Hematopoietic multipotent progenitor cell treated with erythropoietin and hydrocortisone succinate and interleukin-3 and kit ligand, for 6 days (in vitro differentiated cells): ENCODE results near the gene WFDC1.
"Not testable (repeated sequence)": the region's sequence is repeated elsewhere in the genome, so short reads cannot be mapped to it uniquely, and the experiment has no call there.

Source experiments
- DNase-seq: peaks from one replicate; pipeline ENCODE4 v3.0.0-alpha.2; 2015

WFDC1 gene

DNA sequence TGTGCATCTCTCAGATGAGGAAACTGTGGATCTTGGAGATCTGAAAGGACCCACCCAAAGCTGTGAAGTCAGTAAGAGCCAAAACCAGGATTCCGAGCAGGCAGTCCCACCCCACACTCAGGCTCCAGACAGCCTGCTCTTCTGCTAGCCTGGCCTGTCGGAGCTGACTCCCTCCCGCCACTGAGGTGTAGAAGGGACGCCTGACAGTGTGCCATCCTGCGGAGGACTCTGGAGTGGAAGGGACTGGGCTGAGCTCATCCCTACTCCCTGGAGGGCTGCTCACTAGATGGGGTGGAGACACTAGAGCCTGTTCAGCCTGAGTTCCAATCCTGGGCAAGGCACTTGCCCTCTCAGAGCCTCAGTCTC, 36.0 kb downstream of the WFDC1 start:
- DNase-seq, result no peak

DNA sequence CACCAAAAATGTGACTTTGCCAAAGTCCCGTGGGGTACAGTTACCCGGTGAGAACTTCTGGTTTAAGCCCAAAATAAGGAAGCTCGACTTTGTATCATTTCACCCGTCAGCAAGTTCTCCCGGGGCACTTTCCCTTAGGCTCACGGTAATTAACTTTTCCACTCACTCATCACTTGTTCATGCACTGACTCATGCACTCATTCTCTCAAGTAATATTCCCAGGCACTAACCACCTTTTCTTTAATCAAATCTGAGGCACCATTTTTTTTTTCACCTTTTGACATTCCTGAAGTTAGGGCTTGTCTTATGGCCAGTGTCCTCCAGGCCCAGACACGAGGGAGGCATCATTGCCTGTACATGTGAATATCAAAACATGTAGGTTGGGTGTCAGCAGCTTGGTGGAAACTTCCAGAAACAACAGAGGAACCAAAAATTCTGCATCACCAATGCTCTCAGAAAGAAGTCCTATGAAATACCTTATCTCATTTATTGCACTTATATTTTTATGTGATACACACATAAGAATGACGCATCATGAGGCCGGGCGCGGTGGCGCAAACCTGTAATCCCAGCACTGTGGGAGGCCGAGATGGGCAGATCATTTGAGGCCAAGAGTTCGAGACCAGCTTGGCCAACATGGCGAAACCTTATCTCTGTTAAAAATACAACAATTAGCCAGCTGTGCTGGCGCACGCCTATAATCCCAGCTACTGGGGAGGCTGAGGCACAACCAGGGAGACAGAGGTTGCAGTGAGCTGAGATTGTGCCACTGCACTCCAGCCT, 37.5 kb downstream of the WFDC1 start:
- DNase-seq, result no peak

DNA sequence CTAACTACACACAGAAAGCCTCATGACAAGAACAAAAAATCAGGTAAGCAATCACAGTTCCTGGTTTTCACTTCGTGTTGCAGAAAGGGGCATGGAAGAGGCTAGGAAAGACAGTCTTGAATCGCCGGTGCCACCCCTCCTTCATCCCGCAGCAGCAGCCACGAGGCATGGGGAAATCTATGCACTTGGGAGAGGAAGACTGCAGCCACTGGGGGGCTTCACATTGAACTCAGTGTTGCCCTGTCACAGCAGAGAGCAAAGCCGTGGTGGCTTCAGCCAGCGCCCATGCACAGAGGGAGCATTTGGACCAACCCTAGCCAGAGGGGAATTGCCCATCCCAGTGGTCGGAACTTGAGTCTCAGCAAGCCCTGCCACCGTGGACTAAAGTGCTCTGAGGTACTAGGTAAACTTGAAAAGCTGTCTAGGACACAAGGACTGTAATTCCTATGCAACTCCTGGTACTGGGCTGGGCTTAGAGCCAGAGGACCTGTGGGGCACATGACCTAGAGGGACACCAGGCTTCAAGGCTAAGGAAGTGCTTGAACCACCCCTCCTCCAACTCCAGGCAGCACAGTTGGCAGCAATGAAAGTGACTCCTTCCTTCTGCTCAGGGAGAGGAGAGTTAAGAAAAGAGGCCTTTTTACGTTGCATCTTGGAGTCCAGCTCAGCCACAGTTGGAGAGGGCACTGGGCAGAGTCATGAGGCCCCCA, 38.5 kb downstream of the WFDC1 start:
- DNase-seq, result no peak

DNA sequence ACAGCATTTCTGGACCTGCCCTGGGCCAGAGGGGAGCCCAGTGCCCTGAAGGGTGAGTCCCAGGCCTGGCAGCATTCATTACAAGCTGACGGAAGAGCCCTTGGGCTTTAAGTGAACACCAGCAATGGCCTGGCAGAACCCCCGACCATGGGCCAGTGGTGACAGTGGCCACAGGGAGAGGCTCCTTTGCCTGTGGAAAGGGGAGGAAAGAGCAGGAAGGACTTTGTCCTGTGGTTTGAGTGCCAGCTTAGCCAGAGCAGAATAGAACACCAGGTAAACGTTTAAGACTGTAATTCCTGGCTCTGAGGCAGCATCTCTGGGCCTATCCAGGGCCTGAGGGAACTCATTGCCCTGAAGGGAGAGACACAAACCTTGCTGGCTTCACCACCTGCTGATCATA, 39.4 kb downstream of the WFDC1 start:
- DNase-seq, result no peak

DNA sequence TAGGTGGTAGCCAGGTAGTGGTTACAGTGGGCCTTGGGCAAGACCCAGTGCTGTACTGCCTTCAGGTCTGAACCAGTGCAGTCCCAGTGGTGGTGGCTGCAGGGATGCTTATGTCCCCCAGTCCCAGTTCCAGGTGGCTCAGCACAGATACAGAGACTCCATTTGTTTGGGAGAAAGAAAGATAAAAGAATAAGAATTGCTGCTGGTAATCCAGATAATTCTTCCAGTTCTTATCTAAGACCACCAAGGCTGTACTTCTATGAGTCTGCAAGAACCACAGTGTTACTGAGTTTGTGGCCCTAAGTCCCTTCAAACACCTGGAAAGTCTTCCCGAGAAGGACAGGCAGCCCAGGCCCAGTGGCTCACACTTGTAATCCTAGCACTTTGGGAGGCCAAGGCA, 39.8 kb downstream of the WFDC1 start:
- no peak for DNase-seq

DNA sequence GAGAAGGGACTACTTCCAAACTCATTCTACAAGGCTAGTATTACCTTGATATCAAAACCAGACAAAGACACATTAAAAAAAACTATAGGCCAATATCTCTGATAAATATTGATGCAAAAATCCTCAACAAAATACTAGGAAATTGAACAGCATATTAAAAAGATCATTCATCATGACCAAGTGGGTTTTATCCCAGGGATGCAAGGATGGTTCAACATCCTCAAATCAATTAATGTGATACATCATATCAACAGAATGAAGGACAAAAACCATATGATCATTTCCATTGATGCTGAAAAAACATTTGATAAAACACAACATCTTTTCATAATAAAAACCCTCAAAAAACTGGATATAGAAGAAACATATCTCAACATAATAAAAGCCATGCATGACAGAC, 42.6 kb downstream of the WFDC1 start:
- DNase-seq, result not testable (repeated sequence)

DNA sequence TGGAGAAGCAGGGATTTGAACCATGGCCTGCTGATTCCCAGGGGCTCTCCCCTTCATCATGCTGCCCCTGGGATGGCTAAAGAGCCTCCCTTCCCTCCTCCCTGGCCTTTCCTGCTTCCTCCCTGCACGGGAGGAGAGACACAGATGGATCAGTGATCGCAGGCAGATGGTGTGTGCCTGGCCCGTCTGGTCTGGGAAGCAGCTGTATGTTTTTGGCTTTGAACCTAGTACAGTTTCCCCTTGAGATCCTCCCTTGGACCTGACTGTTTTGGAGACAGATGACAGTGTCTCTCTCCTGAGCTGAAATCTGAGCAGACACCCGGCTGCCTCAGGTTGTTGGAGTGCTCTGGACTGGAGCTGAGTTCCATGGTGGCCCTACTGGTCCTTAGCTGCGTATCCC, 44.6 kb downstream of the WFDC1 start:
- no peak for DNase-seq

DNA sequence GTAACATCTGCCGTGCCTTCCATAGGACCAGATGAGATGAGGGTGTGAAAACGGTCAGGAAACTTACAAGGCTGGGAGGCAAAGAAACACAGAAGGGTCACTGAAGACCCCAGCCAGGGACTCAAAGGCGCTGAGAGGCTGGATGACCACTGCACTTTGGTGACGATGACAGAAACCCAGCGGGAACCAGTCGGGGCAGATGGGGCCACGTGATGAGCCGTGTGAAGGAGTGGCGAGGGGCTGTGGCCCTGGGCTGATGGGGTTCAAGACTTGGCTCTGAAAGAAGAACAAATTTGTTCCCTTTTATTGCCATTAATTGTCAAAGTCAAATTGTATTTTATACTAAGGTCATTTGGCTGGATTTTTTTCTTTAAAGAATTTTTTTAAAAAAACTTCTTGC, 45.1 kb downstream of the WFDC1 start:
- no peak for DNase-seq

DNA sequence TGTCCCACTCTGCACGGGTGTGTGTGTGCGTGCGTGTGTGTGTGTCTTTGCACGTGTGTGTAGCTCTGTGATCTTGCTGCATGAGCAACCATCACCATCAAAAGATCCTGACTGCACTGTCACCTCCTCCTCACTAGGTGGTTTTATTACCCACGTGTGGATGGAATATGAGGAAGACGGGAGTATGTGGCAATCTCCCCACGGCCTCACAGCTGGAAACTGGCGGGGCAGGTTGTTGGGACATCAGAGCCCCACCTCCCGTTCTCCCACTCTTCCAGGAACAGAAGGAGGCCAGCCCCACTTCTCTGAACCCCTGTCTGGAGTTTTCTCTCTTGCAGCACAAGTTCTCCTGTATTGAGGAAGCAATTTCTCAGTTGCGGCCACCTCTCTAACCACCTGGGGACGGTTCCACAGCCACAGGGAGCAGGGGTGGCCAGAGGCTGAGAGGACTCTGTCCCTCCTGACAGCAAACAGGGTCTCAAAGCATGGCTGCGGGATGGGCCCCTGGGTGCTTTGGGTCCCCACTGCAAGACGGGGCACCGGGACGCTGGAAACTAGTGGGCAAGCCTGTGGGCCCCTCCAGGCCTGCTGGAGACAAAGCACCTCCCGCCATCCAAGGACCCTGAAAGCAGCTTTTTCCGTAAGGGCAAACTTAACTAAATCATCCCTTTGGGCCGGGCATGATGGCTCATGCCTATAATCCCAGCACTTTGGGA, 45.8 kb downstream of the WFDC1 start:
- DNase-seq, result peak; percentile 5

DNA sequence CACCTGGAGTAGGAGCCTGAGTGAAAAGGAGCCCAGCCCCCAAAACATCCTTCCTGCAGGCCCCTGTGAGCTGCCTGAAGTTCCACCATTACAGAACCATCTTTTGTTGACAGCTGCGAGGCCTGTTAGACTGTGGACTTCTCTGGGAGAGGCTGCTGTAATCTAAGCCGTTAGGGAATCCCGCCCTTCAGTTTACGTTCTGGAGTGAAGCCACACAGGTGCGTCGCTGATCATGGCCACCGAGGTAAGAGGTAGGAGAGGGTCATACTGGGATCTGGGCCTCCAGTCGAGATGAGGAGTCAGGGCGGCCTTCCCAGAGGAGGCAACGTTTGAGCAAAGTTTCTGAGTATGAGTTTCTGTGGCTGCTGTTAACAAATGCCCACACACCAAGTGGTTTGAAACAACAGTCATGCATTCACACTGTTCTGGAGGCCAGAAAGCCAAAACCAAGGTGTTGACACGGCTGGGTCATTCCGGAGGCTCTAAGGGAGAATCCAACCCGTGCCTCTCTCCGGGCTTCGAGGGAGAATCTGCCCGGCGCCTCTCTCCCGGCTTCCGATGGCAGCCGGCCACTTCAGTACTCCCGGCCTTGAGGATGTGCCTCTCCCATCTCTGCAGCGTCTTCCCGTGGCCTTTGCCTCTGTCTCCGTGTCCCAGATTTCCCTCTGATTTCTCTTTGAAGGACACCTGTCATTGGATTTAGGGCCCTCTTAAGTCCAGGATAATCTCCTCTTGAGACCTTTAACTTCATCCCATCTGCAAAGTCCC, 47.0 kb downstream of the WFDC1 start:
- DNase-seq, result no peak

DNA sequence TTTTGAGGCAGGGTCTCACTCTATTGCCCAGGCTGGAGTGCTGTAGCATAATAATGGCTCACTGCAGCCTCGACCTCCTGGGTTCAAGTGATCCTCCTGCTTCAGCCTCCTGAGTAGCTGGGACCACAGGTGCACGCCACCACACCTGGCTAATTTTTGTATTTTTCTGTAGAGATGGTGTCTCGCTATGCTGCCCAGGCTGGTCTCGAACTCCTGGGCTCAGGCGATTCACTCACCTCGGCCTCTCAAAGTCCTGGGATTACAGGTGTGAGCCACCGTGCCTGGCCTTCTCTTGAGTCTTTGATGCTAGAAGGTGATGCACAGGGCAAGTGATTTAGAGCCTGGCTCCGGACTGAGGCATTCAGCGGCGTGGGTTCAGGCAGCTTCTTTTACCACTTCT, 49.1 kb downstream of the WFDC1 start:
- DNase-seq, result not testable (repeated sequence)

DNA sequence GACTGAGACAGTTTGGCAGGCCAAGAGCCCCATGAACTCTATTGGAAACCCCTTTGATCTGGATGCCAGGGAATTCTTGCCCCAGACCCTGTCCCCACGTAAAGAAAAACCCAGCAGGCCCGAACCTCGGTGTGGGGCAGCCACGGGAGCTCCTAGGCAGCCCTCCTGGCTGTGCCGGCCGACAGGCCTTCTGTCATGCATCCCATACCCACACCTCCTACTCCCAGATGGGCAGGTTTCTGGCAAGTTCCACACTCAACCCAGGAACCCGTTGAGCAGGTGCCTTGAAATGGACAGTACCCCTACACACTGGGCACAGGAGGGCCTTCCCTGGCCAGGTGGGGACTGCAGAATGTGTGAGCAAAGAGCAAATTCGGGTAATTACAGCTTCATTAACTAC, 50.1 kb downstream of the WFDC1 start:
- no peak for DNase-seq

DNA sequence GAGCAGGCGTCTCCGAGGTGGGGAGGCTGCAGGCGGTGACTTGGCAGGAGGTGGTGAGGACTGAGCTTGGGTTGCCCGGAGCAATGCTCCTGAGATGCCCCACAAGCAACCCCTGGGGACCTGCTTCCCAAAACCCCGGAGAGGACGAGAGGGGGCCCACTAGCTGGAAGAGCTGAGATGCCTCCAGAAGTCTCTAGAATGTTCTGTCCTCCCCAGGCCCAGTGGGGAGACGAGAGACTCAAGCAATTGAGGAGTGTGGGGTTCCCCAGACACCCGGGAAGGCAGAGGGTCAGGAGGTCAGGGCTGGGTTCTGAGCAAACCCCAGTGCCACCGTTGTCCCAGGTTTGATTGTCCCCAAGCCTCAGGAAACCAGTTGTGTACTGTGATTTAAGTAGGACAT, 52.5 kb downstream of the WFDC1 start:
- no peak for DNase-seq

DNA sequence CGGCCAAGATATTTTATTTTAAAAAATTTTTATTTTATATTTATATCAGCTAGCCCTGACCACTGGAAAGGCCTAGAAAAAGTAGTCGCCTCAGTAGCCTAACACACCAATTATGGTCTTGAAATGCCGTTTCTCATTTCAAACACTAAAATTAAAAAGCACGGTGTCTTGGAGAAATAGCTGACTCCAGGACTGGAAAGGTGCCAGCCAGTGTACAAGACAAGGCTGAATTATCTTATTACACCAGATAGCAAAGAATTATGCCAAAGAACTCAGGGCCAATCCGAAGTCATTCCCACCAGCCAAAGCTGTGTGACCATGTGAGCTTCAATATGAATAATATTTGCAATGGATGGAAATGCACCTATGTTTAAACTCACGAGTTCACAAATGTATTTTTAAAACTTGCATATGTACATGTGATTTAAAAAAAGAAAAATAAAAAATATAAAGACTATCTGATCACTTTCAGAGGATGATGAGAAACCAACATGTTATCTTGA, 53.8 kb downstream of the WFDC1 start:
- peak; percentile 11 for DNase-seq

DNA sequence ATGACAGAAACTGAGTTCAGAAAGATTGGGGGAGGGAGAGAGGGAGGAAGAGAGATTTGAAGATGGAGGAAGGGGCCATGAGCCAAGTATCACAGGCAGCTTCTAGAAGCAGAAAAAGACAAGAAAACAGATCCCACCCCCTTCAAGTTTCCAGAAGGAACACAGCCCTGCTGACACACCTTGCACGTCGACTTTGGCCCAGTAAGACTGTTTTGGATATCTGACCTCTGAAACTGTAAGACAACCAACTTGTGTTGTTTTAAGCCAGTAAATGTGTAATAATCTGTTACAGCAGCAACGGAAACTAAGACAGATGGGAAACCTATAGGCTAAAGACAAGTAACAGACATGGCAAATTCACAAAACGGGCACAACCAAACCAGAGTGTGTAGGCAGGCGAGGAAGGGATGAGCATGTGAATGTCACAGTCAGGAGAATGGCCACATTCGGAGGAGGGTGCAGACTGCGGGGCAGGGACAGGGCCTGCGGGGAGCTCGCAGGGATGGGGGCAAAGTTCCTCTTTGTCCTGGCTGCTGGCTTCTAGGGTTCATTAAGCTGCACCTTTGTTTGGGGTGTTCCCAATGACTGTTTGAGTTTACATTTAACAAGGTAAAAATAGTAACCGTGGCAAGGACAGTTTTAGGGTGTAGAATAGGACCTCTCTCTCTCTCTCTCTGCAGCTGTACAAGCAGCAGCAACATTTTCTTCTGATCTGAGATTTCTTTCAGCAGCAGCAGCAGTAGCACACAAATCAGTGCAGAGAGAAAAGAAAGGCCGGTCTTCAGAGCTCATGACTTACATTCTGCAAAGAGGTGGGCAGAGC, 55.4 kb downstream of the WFDC1 start:
- no peak for DNase-seq

DNA sequence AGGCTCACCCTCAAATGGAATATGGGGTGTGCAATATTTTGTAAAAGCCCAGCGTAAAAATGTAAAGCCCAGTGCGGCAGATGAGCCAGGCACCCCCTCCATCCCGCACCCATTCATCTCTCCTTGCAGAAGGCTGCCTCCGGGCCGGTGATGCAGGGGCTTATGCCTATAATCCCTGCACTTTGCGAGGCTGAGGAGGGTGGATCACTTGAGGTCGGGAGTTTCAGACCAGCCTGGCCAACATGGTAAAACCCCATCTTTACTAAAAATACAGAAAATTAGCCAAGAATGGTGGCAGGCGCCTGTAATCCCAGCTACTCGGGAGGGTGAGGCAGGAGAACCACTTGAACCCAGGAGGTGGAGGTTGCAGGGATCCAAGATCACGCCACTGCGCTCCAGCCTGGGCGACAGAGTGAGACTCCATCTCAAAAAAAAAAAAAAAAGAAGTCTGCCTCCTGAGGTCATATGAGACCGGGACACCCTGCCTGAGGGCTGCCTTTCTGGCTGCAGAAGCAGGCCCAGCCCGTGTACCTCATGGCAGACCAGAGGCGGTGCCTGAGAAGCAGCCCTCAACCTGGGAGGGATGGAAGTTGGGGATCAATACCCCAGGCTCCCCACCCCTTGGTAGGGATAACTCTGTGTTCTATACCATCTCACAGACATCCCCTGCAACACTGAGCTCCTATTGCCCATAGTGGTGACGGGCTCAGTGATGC, 56.2 kb downstream of the WFDC1 start:
- no peak for DNase-seq

DNA sequence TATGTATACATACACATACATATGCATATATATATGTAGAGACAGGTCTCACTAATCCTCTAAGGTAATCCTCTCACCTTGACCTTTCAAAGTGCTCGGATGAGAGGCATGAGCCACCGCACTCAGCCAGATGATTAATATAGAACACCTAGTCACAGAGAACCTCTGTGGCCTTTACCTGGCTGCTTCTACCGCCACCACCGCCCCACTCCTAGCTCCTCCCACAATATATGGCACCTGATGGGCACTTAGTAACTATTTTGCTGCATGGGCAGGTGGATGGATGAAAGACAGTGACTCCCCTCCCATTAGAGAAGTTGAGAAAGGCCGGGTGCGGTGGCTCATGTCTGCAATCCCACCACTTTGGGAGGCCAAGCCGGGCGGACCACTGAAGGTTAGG, 57.0 kb downstream of the WFDC1 start:
- DNase-seq, result no peak

DNA sequence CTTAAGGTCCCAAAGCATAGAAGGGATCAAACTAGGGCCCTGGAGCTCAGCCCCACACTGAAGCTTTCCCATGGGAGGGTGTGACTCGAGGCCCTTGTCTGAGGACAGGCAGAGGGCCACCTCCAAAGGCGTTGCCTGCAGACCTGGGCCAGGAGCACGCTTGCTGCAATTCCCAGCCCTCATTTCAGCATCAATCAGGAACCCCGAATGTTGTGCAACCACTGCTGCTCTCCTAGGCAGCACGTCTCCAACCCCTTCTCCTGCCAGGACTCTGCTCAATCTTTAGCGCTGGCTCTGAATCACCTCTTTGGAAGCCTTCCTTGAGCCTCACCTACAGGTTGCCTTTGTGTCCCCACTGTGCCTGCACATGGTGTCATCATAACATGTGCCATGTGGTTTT, 59.6 kb downstream of the WFDC1 start:
- DNase-seq, result no peak

DNA sequence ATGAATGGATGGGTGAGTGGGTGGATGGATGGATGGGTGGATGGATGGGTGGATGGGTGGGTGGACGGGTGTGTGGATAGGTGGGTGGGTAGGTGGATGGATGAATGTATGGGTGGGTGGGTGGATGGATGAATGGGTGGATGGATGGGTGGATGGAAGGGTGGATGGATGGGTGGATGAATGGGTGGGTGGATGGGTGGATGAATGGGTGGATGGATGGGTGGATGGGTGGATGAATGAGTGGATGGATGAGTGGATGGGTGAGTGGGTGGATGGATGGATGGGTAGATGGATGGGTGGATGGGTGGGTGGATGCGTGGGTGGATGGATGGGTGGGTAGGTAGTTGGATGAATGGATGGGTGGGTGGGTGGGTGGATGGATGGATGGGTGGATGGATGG, 60.5 kb downstream of the WFDC1 start:
- no peak for DNase-seq

DNA sequence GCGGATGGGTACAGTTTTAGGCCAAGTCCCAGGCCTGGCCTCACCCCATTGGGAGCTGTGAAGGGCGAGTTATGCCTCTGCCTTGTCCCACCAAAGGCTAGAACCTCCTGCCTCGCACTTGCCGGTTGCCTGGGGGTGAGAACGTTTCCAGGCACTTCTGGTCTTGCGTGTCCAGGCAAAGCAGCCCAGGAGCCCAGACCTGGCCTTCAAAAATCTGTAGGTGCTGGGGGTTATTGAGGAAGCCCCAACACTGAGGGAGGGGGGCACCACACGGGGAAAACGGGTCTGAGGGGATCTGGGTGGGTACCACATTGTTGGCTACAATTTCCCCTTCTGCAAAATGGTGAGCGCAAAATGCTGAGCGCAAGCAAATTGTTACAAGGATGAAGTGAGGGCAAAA, 61.5 kb downstream of the WFDC1 start:
- no peak for DNase-seq

DNA sequence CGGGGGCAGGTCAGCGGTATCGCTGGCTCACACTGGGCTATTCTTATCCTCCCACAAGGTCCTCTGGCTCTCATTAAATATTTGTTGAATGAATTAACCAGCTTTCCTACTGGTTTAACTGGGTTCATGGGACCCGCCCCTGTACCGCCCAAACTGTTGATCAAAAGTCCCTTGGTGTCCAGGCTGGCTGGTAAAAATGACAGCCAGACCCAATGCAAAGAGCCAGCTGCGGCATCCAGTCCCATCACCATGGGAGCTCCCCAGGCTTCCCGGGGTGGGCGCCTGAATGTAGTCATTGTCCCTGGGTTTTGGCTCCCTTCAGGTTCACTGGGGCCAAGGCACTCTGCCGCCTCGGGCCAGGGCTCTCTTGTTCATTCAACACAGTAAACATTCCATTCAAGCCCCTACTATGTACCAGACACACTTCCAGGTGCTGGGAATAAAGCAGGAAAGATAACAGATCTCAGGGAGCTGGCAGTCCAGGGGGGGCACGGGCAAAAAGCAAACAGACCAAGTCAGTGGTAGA, 62.0 kb downstream of the WFDC1 start:
- DNase-seq, result no peak
